Vagina (tissue), 2 donors: ENCODE measurements around the gene ACOXL. TPM values are rescaled to one million over a fixed set of nuclear protein-coding genes. Genes with fewer than 3 reads are reported as not detected.

Experiments used
- DNase-seq, 2 donors: peaks; one replicate each; pipeline ENCODE4 v3.0.0-alpha.2; 2017; ENCODE audit errors: extremely low spot score in 2 of 2
- H3K27ac ChIP-seq: fragments of 200-600 bp; sonication (generic); one replicate; pipeline ENCODE4 v1.5.1; 2019
- H3K27me3 ChIP-seq: fragments of 200-600 bp; sonication (generic); one replicate; pipeline ENCODE4 v1.5.1; 2019
- H3K36me3 ChIP-seq, 2 donors: fragments of 200-600 bp; sonication (generic); one replicate each; pipeline ENCODE4 v1.5.1; 2017 to 2019
- H3K4me1 ChIP-seq: fragments of 200-600 bp; sonication (generic); one replicate; pipeline ENCODE4 v1.5.1; 2019
- H3K4me3 ChIP-seq, 2 donors: fragments of 200-600 bp; sonication (generic); 1 replicate in 1 of 2; 2 replicates in 1 of 2; pipeline ENCODE4 v1.5.1; 2016 to 2019
- H3K9me3 ChIP-seq: fragments of 200-600 bp; sonication (generic); one replicate; pipeline ENCODE4 v1.5.1; 2019
- CTCF ChIP-seq, 3 experiments: fragments of 450-650 bp in 2 of 3; fragments of 200-600 bp in 1 of 3; sonication (generic) in 1 of 3; IDR thresholded peaks; one replicate each; pipeline ENCODE4 v1.5.1; 2017 to 2019; ENCODE audit warnings: antibody characterized with exemption in 3 of 3, mild to moderate bottlenecking in 2 of 3, moderate library complexity in 2 of 3
- POLR2A ChIP-seq, 2 donors: fragments of 450-650 bp; IDR thresholded peaks; one replicate each; pipeline ENCODE4 v1.6.1; 2017; ENCODE audit warnings: antibody characterized with exemption in 2 of 2, mild to moderate bottlenecking in 2 of 2, moderate library complexity in 2 of 2
- POLR2AphosphoS5 ChIP-seq, 2 donors: sonication (generic); formaldehyde crosslinking; IDR thresholded peaks; one replicate each; pipeline ENCODE4 v1.9.0; 2017; ENCODE audit warnings: antibody characterized with exemption in 2 of 2, mild to moderate bottlenecking in 2 of 2, low read depth in 1 of 2; ENCODE audit not compliant: insufficient read depth in 1 of 2
- intact Hi-C: fragments of 100-400 bp; cut with DNase I; formaldehyde crosslinking; loops from one replicate; pipeline ENCODE4 v1.15.1; 2023
- total RNA-seq: library from RNA; depleted of rRNA; stranded (reverse); fragments of >200 nt; gene quantifications from one replicate; pipeline ENCODE4 v1.2.3, GENCODE V29; 2016

The ACOXL gene
- total RNA-seq, 1 donor from 2014 or later = not detected

- no peaks in the 10 kb centered on the region for H3K9me3 ChIP-seq
- no peaks in the 10 kb centered on the region for H3K4me1 ChIP-seq
- DNase-seq = no peak
- H3K27ac ChIP-seq = no peak overlapping the region
- H3K4me3 ChIP-seq = no peak overlapping the region
- intact Hi-C loops = no loop called here
- no peak for TF ChIP-seq CTCF (IDR thresholded peaks at IDR 0.05)
- no peak for TF ChIP-seq POLR2AphosphoS5 (IDR thresholded peaks at IDR 0.05; ENCODE audit: insufficient read depth in 1 of 2, low read depth in 1 of 2)
- TF ChIP-seq POLR2A (IDR thresholded peaks at IDR 0.05) = no peak
- H3K36me3 ChIP-seq = no peaks in the 10 kb centered on the region
- no peaks in the 10 kb centered on the region for H3K27me3 ChIP-seq
These were observed 132.8 kb downstream of the ACOXL start for GRCh38 chr2:110865188-110865587.

- no peak overlapping the region for H3K4me3 ChIP-seq
- intact Hi-C loops = no loop called here
- no peaks in the 10 kb centered on the region for H3K27me3 ChIP-seq
These were observed 133.7 kb downstream of the ACOXL start for GRCh38 chr2:110866045-110866444.

GRCh38 chr2:110866466-110866865, 134.1 kb downstream of the ACOXL start:
- H3K36me3 ChIP-seq = no peaks in the 10 kb centered on the region
- DNase-seq = no peak
- intact Hi-C loops = no loop called here

More at GRCh38 chr2:110866045-110866444, 133.7 kb downstream of the ACOXL start:
- no peak for TF ChIP-seq POLR2AphosphoS5 (IDR thresholded peaks at IDR 0.05; ENCODE audit: insufficient read depth in 1 of 2, low read depth in 1 of 2)
- no peak for TF ChIP-seq CTCF (IDR thresholded peaks at IDR 0.05)
- TF ChIP-seq POLR2A (IDR thresholded peaks at IDR 0.05) = no peak
- no peak for DNase-seq
- Histone ChIP-seq H3K36me3 (no peaks in the 10 kb centered on the region), H3K4me1 (no peaks in the 10 kb centered on the region), H3K9me3 (no peaks in the 10 kb centered on the region), H3K27ac (no peak overlapping the region)

GRCh38 chr2:110867078-110867477, 134.7 kb downstream of the ACOXL start:
- H3K36me3 ChIP-seq = no peaks in the 10 kb centered on the region
- no peak overlapping the region for H3K27ac ChIP-seq
- H3K9me3 ChIP-seq = no peaks in the 10 kb centered on the region
- no peaks in the 10 kb centered on the region for H3K4me1 ChIP-seq
- H3K27me3 ChIP-seq = no peaks in the 10 kb centered on the region
- intact Hi-C loops = no loop called here
- TF ChIP-seq POLR2AphosphoS5 (IDR thresholded peaks at IDR 0.05; ENCODE audit: insufficient read depth in 1 of 2, low read depth in 1 of 2) (no peak), POLR2A (IDR thresholded peaks at IDR 0.05) (no peak), CTCF (IDR thresholded peaks at IDR 0.05) (no peak)
- no peak overlapping the region for H3K4me3 ChIP-seq
- DNase-seq = no peak

More at GRCh38 chr2:110866466-110866865, 134.1 kb downstream of the ACOXL start:
- Histone ChIP-seq H3K27ac (no peak overlapping the region), H3K9me3 (no peaks in the 10 kb centered on the region), H3K27me3 (no peaks in the 10 kb centered on the region), H3K4me3 (no peak overlapping the region), H3K4me1 (no peaks in the 10 kb centered on the region)
- TF ChIP-seq POLR2AphosphoS5 (IDR thresholded peaks at IDR 0.05; ENCODE audit: insufficient read depth in 1 of 2, low read depth in 1 of 2) (no peak), POLR2A (IDR thresholded peaks at IDR 0.05) (no peak), CTCF (IDR thresholded peaks at IDR 0.05) (no peak)

GRCh38 chr2:110868971-110869370, 136.6 kb downstream of the ACOXL start:
- H3K4me3 ChIP-seq = no peak overlapping the region
- no peaks in the 10 kb centered on the region for H3K36me3 ChIP-seq
- intact Hi-C loops = no loop called here
- no peak for DNase-seq
- H3K27me3 ChIP-seq = no peaks in the 10 kb centered on the region
- TF ChIP-seq CTCF (IDR thresholded peaks at IDR 0.05) (no peak), POLR2A (IDR thresholded peaks at IDR 0.05) (no peak), POLR2AphosphoS5 (IDR thresholded peaks at IDR 0.05; ENCODE audit: insufficient read depth in 1 of 2, low read depth in 1 of 2) (no peak)
- no peaks in the 10 kb centered on the region for H3K4me1 ChIP-seq
- no peaks in the 10 kb centered on the region for H3K9me3 ChIP-seq
- no peak overlapping the region for H3K27ac ChIP-seq
